NCI-H1417 treated with DMSO at 0.1 percent for 48 hours (cell line): ENCODE results near the gene CNNM2.
"Not testable (repeated sequence)": the region's sequence is repeated elsewhere in the genome, so short reads cannot be mapped to it uniquely, and the experiment has no call there.

Source experiments
- DNase-seq: peaks from one replicate; lab custom pipeline; 2025; lab: John Stamatoyannopoulos, UW

Gene CNNM2

DNA sequence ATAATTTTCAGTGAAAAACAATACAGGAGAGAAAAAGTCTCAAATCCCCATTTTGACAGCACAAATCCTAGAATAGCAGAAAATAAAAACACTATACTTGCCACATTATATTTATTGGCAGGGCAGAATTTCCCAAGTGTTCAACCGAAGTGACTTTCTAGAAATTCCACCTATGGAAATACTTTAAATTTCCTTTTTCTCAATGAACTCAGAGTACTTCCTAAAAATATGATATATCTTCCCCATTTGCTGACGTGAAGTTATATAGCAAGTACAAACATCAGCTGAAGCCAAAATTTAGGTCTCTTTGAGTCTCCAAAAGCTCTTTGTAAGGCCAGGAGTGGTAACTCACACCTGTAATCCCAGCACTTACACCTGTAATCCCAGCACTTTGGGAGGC is 191.7 kb downstream of the CNNM2 start:
- DNase-seq, result no peak

GRCh38 chr10:103110407-103110806 is 192.3 kb downstream of the CNNM2 start:
- no peak for DNase-seq

GRCh38 chr10:103111031-103111917 is 193.2 kb downstream of the CNNM2 start:
- DNase-seq, result no peak

- DNase-seq, result no peak
Observed at GRCh38 chr10:103111918-103112877, 194.1 kb downstream of the CNNM2 start.

DNA sequence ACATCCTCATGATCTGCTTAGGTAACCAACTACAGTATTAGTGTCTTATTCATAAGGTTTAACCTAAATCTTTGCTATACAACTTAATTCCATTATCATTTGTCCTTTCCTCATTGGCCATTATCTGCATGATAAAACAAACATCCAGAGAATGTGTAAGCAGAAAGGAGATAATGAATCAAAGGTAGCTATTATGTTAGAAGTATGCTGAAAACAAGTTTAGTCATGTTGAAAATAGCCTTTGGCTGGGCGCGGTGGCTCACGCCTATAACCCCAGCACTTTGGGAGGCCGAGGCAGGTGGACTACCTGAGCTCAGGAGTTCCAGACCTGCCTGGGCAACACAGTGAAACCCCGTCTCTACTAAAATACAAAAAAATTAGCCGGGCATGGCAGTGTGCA is 196.8 kb downstream of the CNNM2 start:
- DNase-seq, result no peak

DNA sequence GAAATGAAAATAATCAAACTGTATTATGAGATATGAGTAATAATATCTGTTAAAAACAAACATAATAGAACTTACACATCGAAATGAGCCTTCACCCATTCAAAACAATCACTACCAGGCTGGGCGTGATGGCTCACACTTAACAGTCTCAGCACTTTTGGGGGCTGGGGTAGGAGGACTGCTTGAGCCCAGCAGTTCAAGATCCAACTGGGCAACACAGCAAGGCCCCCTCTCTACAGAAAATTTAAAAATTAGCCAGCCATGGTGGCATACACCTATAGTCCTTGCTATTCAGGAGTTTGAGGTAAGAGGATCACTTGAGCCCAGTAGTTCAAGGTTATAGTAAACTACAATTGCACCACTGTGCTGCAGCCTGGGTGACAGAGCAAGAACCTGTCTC is 199.2 kb downstream of the CNNM2 start:
- no peak for DNase-seq

DNA sequence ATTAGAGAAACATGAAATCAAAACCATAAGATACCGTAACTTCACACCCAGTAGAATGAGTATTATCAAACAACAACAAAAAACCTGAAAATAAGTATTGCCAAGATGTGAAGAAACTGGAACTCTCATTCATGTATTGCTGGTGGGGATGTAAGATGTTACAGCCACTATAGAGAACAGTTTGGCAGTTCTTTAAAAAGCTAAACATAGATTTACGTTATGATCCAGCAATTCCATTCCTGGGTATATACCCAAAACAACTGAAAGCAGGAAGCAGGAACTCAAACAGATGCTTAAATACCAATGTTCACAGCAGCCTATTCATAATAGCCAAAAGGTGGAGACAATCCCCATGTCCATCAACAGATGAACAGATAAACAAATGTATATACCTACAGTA is 202.5 kb downstream of the CNNM2 start:
- no peak for DNase-seq

DNA sequence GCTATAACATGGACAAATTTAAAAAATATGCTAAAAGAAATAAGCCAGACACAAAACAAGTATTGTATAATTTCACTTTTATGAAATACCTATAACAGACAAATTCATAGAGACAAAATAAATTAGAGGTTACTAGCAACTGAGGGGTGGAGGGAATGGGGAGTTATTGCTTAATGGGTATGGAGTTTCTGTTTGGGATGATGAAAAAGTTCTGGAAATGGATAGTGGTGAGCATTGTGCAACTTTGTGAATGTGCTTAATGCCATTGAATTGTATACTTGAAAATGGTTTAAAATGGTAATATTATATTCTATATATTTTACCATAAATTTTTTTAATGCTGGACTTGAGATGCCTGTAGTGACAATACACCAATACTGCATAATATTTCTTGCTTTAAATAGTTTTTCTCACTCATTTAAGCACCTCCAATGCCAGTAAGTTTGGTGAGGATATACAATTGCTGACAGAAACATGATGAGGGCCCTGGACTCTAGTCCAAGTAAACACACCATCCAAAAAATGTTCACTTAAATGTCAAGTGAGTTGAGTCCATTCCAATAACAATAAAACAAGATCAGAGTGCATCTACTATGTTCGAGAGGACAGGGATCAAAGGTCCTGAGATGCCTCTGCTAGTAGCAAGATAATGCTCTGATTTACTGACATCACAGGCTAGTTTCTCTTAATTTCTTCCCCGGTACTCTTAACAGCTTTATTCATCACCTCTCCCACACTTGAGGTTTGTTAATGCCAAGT is 203.1 kb downstream of the CNNM2 start:
- no peak for DNase-seq

- DNase-seq, result no peak
Observed at GRCh38 chr10:103123282-103124024, 205.4 kb downstream of the CNNM2 start.

- DNase-seq, result no peak
Observed at GRCh38 chr10:103124420-103125096, 206.5 kb downstream of the CNNM2 start.

DNA sequence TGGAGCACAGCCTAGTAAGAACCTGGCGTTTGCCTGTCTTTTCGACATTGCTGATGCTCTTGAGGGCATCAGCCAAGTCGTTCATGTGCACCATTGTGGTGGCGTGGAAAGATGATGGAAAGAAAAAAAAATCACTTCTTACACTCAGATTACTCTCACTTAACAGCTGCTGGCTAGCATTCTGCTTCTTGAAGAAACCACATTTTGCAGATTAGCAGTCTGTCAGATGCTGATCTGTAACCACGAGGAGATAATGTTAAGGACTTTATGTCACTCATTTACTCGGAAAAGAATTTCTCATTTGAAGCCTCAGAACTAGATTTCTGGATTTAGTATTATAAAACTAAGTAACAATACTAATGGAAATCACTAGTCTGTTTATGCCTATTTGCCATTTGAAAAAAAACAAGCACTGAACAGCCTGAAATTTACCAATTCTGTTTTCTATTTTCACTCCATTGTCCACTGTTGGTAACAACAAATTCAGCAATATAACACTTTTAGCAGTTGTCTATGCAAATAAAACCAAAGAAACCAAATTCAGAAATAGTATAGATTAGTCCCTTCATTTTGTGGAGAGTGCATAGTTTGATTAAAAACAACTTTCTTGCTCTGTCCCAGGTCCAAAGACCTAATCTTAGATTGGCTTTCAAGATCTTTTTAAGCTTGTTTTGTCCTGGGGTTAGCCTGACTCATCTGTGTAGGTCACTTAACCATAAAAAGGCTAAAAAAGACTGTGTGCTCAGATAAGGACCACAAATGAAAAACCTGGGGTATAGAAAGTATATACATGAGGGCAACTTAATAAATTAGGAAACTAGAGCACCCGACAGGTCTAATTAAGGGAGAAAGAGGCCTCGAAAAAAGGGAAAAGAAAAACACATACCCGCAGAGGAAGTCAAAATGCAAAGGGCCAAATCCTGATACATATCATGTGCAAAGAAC is 207.5 kb downstream of the CNNM2 start:
- no peak for DNase-seq

DNA sequence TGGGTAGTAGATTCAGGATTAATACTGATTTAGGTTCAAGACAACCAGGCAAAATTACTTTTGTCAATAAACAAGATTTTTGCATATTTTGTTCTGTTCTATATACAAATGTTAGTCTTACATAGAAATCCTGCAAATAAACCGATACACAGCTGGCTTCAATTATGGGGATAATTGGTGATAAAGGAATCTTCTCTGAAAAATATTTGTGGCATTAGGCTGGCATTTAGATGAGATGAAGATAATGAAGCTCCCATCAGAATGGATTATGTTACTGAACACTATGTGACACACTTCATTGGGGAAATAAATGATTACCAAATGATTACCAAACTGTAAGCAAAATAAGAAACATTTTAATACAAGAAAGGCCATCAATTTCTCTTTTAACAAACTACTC is 209.1 kb downstream of the CNNM2 start:
- no peak for DNase-seq

DNA sequence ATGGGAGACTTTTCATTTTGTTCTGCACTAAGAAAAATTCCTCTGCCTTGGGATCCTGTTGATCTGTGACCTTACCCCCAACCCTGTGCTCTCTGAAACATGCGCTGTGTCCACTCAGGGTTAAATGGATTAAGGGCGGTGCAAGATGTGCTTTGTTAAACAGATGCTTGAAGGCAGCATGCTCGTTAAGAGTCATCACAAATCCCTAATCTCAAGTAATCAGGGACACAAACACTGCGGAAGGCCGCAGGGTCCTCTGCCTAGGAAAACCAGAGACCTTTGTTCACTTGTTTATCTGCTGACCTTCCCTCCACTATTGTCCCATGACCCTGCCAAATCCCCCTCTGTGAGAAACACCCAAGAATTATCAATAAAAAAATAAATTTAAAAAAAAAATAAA is 212.1 kb downstream of the CNNM2 start:
- not testable (repeated sequence) for DNase-seq

- no peak for DNase-seq
Observed at GRCh38 chr10:103130910-103131309, 212.8 kb downstream of the CNNM2 start.

DNA sequence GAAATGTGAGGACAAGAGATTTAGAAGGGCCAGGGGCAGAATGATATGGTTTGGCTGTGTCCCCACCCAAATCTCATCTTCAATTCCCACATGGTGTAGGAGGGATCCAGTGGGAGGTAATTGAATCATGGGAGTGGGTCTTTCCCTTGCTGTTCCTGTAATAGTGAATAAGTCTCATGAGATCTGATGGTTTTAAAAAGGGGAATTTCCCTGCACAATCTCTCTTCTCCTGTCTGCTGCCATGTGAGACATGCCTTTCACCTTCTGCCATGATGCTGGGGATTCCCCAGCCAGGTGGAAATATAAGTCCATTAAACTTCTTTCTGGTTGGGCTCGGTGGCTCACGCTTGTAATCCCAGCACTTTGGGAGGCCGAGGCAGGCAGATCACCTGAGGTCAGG is 217.1 kb downstream of the CNNM2 start:
- DNase-seq, result not testable (repeated sequence)

GRCh38 chr10:103139803-103140202 is 221.7 kb downstream of the CNNM2 start:
- DNase-seq, result no peak
